Neuronal stem cell (in vitro differentiated cells): ENCODE data around the gene TOP3B.

Experiments used
- DNase-seq: peaks from one replicate; pipeline ENCODE4 v3.0.0-alpha.2; 2013; ENCODE audit warnings: low spot score
- H2AFZ ChIP-seq: one replicate; pipeline ENCODE4 v1.6.1; 2013; ENCODE audit warnings: mild to moderate bottlenecking, low read length, inconsistent platforms
- H2AK5ac ChIP-seq: 2 replicates; pipeline ENCODE4 v1.6.1; 2013; ENCODE audit warnings: low read depth, mild to moderate bottlenecking, inconsistent platforms, low read length, moderate library complexity, mixed read lengths
- H2BK120ac ChIP-seq: 2 replicates; pipeline ENCODE4 v1.6.1; 2013; ENCODE audit warnings: low read depth, mild to moderate bottlenecking, inconsistent platforms, low read length, moderate library complexity, mixed read lengths
- H2BK12ac ChIP-seq: one replicate; pipeline ENCODE4 v1.6.1; 2013; ENCODE audit warnings: low read length, inconsistent platforms
- H2BK15ac ChIP-seq: 2 replicates; pipeline ENCODE4 v1.6.1; 2013; ENCODE audit warnings: mild to moderate bottlenecking, low read length, inconsistent platforms, mixed read lengths
- H2BK5ac ChIP-seq: one replicate; pipeline ENCODE4 v1.6.1; 2013; ENCODE audit warnings: inconsistent platforms, mild to moderate bottlenecking, low read length, moderate library complexity
- H3K14ac ChIP-seq: one replicate; pipeline ENCODE4 v1.6.1; 2013; ENCODE audit warnings: low read length, inconsistent platforms
- H3K18ac ChIP-seq: 2 replicates; pipeline ENCODE4 v1.6.1; 2013; ENCODE audit warnings: low read length, inconsistent platforms
- H3K23ac ChIP-seq: 2 replicates; pipeline ENCODE4 v1.6.1; 2013; ENCODE audit warnings: low read depth, mild to moderate bottlenecking, mixed read lengths, low read length, inconsistent platforms; ENCODE audit not compliant: poor library complexity
- H3K27ac ChIP-seq: replicated peaks from 3 replicates; pipeline ENCODE4 v1.5.1; 2013; ENCODE audit warnings: low read length, inconsistent platforms
- H3K27me3 ChIP-seq, 3 experiments: 2 replicates each; pipeline ENCODE4 v1.6.1; 2013; ENCODE audit warnings: low read length in 3 of 3, mild to moderate bottlenecking in 2 of 3, inconsistent platforms in 1 of 3, low read depth in 1 of 3, mixed read lengths in 1 of 3, moderate library complexity in 1 of 3; ENCODE audit not compliant: control insufficient read depth in 3 of 3, insufficient read depth in 3 of 3
- H3K36me3 ChIP-seq, 2 donors: replicated peaks in 1 of 2; 2 replicates each; pipeline ENCODE4 v1.6.1; 2013; ENCODE audit warnings: low read length in 2 of 2; ENCODE audit not compliant: control insufficient read depth in 2 of 2, insufficient read depth in 2 of 2
- H3K4ac ChIP-seq: 2 replicates; pipeline ENCODE4 v1.6.1; 2013; ENCODE audit warnings: inconsistent platforms, mild to moderate bottlenecking, low read length, moderate library complexity
- H3K4me1 ChIP-seq, 2 donors: 1 replicate in 1 of 2; 2 replicates in 1 of 2; pipeline ENCODE4 v1.6.1; 2013; ENCODE audit warnings: low read length in 2 of 2, low read depth in 1 of 2; ENCODE audit not compliant: control insufficient read depth in 2 of 2, insufficient read depth in 1 of 2
- H3K4me2 ChIP-seq: one replicate; pipeline ENCODE4 v1.6.1; 2013; ENCODE audit warnings: mild to moderate bottlenecking, low read length, inconsistent platforms; ENCODE audit not compliant: insufficient read depth, poor library complexity, severe bottlenecking
- H3K4me3 ChIP-seq, 2 donors: 2 replicates each; pipeline ENCODE4 v1.5.1; 2013; ENCODE audit warnings: low read length in 2 of 2, mild to moderate bottlenecking in 2 of 2, inconsistent platforms in 1 of 2, moderate library complexity in 1 of 2
- H3K79me1 ChIP-seq: one replicate; pipeline ENCODE4 v1.6.1; 2013; ENCODE audit warnings: low read depth, mild to moderate bottlenecking, inconsistent platforms, low read length, moderate library complexity
- H3K9ac ChIP-seq: one replicate; pipeline ENCODE4 v1.6.1; 2013; ENCODE audit warnings: mild to moderate bottlenecking, low read depth, low read length, inconsistent platforms; ENCODE audit not compliant: poor library complexity
- H3K9me3 ChIP-seq, 2 donors: replicated peaks in 1 of 2; 2 replicates each; pipeline versions ENCODE3 to v1.6.1; 2013; ENCODE audit warnings: low read length in 2 of 2, mild to moderate bottlenecking in 2 of 2, inconsistent platforms in 1 of 2, low read depth in 1 of 2, mixed read lengths in 1 of 2, moderate library complexity in 1 of 2; ENCODE audit not compliant: control insufficient read depth in 2 of 2, insufficient read depth in 1 of 2
- H4K8ac ChIP-seq: one replicate; pipeline ENCODE4 v1.6.1; 2013; ENCODE audit warnings: low read depth, mild to moderate bottlenecking, inconsistent platforms, low read length, moderate library complexity
- H4K91ac ChIP-seq: one replicate; pipeline ENCODE4 v1.6.1; 2013; ENCODE audit warnings: low read length, low read depth, mild to moderate bottlenecking, inconsistent platforms; ENCODE audit not compliant: poor library complexity
- WGBS, 2 donors: extraction: QIAGEN DNeasy Blood & Tissue Kit; methylation state at CpG; one replicate each; pipeline ENCODE4 v1.1.7; 2013; ENCODE audit warnings: missing lambda C conversion rate in 2 of 2, mixed read lengths in 1 of 2; ENCODE audit not compliant: insufficient read length in 2 of 2, insufficient replicate concordance in 1 of 2; ENCODE audit errors: extremely low coverage in 2 of 2; 5-methylcytosine and 5-hydroxymethylcytosine counted together

Gene TOP3B

GRCh38 chr22:22002526-22003055, 20.0 kb upstream of the TOP3B start:
- no CpG with 5 or more reads among the region's 3 CpGs for WGBS, 2 donors
- Histone ChIP-seq H2BK120ac (no peak overlapping the region), H2BK12ac (no peak overlapping the region), H3K27ac (no peak overlapping the region), H2BK5ac (no peak overlapping the region), H3K36me3 (no peaks in the 10 kb centered on the region), H3K4ac (no peak overlapping the region), H3K27me3 (peaks cover 0 to 40% (median 9%) of the 10 kb centered on the region in 3 experiments), H2BK15ac (no peak overlapping the region), H3K79me1 (no peaks in the 10 kb centered on the region), H2AK5ac (no peak overlapping the region), H3K18ac (no peak overlapping the region), H3K9ac (no peak overlapping the region), H3K14ac (no peak overlapping the region), H3K23ac (no peak overlapping the region), H3K4me3 (no peak overlapping the region), H2AFZ (no peak overlapping the region), H3K4me2 (no peak overlapping the region), H3K9me3 (no peaks in the 10 kb centered on the region), H4K91ac (no peak overlapping the region), H4K8ac (no peak overlapping the region), H3K4me1 (no peaks in the 10 kb centered on the region)
- DNase-seq = no peak

- Histone ChIP-seq H3K36me3 (no peaks in the 10 kb centered on the region), H3K79me1 (no peaks in the 10 kb centered on the region), H3K9ac (no peak overlapping the region), H2BK15ac (no peak overlapping the region), H3K4me2 (no peak overlapping the region), H2BK5ac (no peak overlapping the region), H3K23ac (no peak overlapping the region), H2AFZ (no peak overlapping the region), H2BK12ac (no peak overlapping the region), H3K4me1 (no peaks in the 10 kb centered on the region), H4K91ac (no peak overlapping the region), H4K8ac (no peak overlapping the region), H3K18ac (no peak overlapping the region), H3K27me3 (peaks cover 0 to 43% (median 10%) of the 10 kb centered on the region in 3 experiments), H3K27ac (no peak overlapping the region), H3K4me3 (no peak overlapping the region), H2AK5ac (no peak overlapping the region), H3K4ac (no peak overlapping the region), H2BK120ac (no peak overlapping the region), H3K9me3 (no peaks in the 10 kb centered on the region), H3K14ac (no peak overlapping the region)
- DNase-seq = no peak
- WGBS, 2 donors = no CpG with 5 or more reads among the region's 2 CpGs
These were observed 19.3 kb upstream of the TOP3B start for GRCh38 chr22:22001664-22002525.

DNA sequence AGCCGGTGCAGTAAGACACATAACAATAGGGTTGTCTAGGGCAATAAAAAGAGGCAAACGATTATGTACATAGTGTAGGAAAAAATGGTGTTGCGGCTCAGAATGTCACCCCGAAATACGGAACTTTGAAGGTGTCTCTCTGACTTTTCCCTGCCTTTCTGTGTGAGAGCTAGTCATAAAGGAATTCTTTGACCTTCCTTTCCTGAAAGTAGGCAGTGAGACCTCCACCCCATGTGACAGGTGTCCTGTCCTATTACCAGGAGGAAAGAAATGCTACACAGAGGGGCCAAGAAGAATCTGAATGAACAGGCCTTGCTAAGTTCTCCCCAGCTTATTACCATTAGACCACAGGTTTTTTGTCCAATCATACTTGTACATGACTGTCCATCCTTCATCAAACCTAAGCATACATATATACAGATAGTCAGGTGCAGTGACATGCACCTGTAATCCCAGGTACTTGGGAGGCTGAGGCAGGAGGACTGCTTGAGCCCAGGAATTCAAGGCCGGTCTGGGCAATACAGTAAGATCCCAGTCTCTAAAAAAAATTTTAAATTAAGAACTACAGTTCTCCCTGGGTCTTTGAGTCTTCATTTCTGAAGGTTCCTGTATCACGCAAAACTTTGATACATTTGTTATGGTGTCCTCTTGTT, 16.1 kb upstream of the TOP3B start:
- H3K14ac ChIP-seq = no peak overlapping the region
- H3K9me3 ChIP-seq = no peaks in the 10 kb centered on the region
- H2BK120ac ChIP-seq = no peak overlapping the region
- no peak overlapping the region for H2BK5ac ChIP-seq
- H3K4me1 ChIP-seq = no peaks in the 10 kb centered on the region
- DNase-seq = no peak
- H2BK12ac ChIP-seq = no peak overlapping the region
- H3K18ac ChIP-seq = no peak overlapping the region
- H3K4me3 ChIP-seq = no peak overlapping the region
- no peak overlapping the region for H2BK15ac ChIP-seq
- H3K79me1 ChIP-seq = no peaks in the 10 kb centered on the region
- no peak overlapping the region for H2AFZ ChIP-seq
- peaks cover 0 to 67% (median 12%) of the 10 kb centered on the region in 3 experiments for H3K27me3 ChIP-seq
- no peak overlapping the region for H2AK5ac ChIP-seq
- H3K27ac ChIP-seq = no peak overlapping the region
- no peak overlapping the region for H4K8ac ChIP-seq
- H3K4ac ChIP-seq = no peak overlapping the region
- H3K23ac ChIP-seq = no peak overlapping the region
- no peak overlapping the region for H3K4me2 ChIP-seq
- H3K9ac ChIP-seq = no peak overlapping the region
- no CpG with 5 or more reads among the region's 7 CpGs for WGBS, 2 donors
- H3K36me3 ChIP-seq = no peaks in the 10 kb centered on the region
- no peak overlapping the region for H4K91ac ChIP-seq

DNA sequence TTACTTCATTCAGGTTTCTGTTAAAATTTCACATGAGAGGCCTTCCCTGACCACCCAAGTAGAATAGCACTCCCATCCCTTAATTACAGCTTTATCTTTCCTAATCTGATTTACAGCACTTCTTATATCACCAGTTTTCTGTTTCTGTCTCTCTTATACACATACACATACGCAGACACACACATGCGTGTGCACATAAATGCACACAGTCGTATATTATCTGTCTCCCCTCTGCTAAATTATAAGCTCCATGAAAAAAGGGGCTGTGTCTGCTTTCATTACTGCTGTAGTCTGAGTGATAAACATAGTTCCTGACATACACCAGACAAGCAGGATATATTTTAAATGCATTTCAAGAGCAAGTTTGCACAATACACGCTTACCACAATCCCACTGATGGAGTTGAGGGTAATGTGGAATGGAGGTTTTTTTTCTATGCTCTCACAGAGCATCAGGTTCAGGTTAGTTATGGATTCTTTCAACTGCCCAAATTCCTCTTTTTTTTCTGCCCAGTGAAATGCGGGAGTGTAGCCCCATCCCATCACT, 13.7 kb upstream of the TOP3B start:
- no peak overlapping the region for H3K23ac ChIP-seq
- H3K4me2 ChIP-seq = no peak overlapping the region
- H4K8ac ChIP-seq = no peak overlapping the region
- H2AFZ ChIP-seq = no peak overlapping the region
- no peaks in the 10 kb centered on the region for H3K79me1 ChIP-seq
- H4K91ac ChIP-seq = no peak overlapping the region
- H3K4ac ChIP-seq = no peak overlapping the region
- no peak overlapping the region for H2AK5ac ChIP-seq
- no peak overlapping the region for H2BK5ac ChIP-seq
- peaks cover 0 to 69% (median 13%) of the 10 kb centered on the region in 3 experiments for H3K27me3 ChIP-seq
- H3K4me1 ChIP-seq = no peaks in the 10 kb centered on the region
- H2BK15ac ChIP-seq = no peak overlapping the region
- DNase-seq = no peak
- H3K4me3 ChIP-seq = no peak overlapping the region
- no peak overlapping the region for H2BK12ac ChIP-seq
- no peak overlapping the region for H3K9ac ChIP-seq
- H3K9me3 ChIP-seq = no peaks in the 10 kb centered on the region
- H3K36me3 ChIP-seq = no peaks in the 10 kb centered on the region
- WGBS, 2 donors = no CpG with 5 or more reads among the region's 5 CpGs
- H3K14ac ChIP-seq = no peak overlapping the region
- no peak overlapping the region for H3K18ac ChIP-seq
- H2BK120ac ChIP-seq = no peak overlapping the region
- no peak overlapping the region for H3K27ac ChIP-seq
